ENCODE measurements around the gene UBR3.

UBR3 gene

GRCh38 chr2:169859423-169859822, 32.2 kb downstream of the UBR3 start:
- TF ChIP-seq NFIC (IDR thresholded peaks at IDR 0.05), result no peak
- TF ChIP-seq TAF1 (IDR thresholded peaks at IDR 0.05; ENCODE audit: low read depth), result no peak
- TF ChIP-seq MAX (IDR thresholded peaks at IDR 0.05), result no peak
- TF ChIP-seq TEAD4 (IDR thresholded peaks at IDR 0.05), result no peak
- TF ChIP-seq YY1 (IDR thresholded peaks at IDR 0.05; ENCODE audit: low read depth), result no peak
- TF ChIP-seq EGR1 (IDR thresholded peaks at IDR 0.05), result no peak
- TF ChIP-seq CREB1 (IDR thresholded peaks at IDR 0.05; ENCODE audit: low read depth), result no peak
- no peak for TF ChIP-seq CEBPB (IDR thresholded peaks at IDR 0.05)
- no peak for TF ChIP-seq FOXM1 (IDR thresholded peaks at IDR 0.05; ENCODE audit: borderline replicate concordance, low read depth)

- no peak for TF ChIP-seq TEAD4 (IDR thresholded peaks at IDR 0.05)
Measured at GRCh38 chr2:169860149-169860548, 32.9 kb downstream of the UBR3 start.

GRCh38 chr2:169862816-169863215, 35.6 kb downstream of the UBR3 start:
- TF ChIP-seq CREB1 (IDR thresholded peaks at IDR 0.05; ENCODE audit: low read depth), result no peak
- no peak for TF ChIP-seq TAF1 (IDR thresholded peaks at IDR 0.05; ENCODE audit: low read depth)
- no peak for TF ChIP-seq NFIC (IDR thresholded peaks at IDR 0.05)
- no peak for TF ChIP-seq USF1 (IDR thresholded peaks at IDR 0.05)
- no peak for TF ChIP-seq TCF12 (IDR thresholded peaks at IDR 0.05; ENCODE audit: low read depth)
- TF ChIP-seq YY1 (IDR thresholded peaks at IDR 0.05; ENCODE audit: low read depth), result no peak
- TF ChIP-seq ZBTB7A (IDR thresholded peaks at IDR 0.05; ENCODE audit: low read depth), result no peak
- TF ChIP-seq EGR1 (IDR thresholded peaks at IDR 0.05), result no peak
- no peak for TF ChIP-seq CEBPB (IDR thresholded peaks at IDR 0.05)
- no peak for TF ChIP-seq MAX (IDR thresholded peaks at IDR 0.05)
- TF ChIP-seq REST (IDR thresholded peaks at IDR 0.05; ENCODE audit: low read depth), result no peak
- no peak for TF ChIP-seq RAD21 (IDR thresholded peaks at IDR 0.05; ENCODE audit: low read depth)
- TF ChIP-seq FOXM1 (IDR thresholded peaks at IDR 0.05; ENCODE audit: borderline replicate concordance, low read depth), result no peak
- TF ChIP-seq EP300 (IDR thresholded peaks at IDR 0.05; ENCODE audit: borderline replicate concordance), result no peak
- no peak for TF ChIP-seq TEAD4 (IDR thresholded peaks at IDR 0.05)

GRCh38 chr2:169865492-169865891, 38.2 kb downstream of the UBR3 start:
- no peak for TF ChIP-seq REST (IDR thresholded peaks at IDR 0.05; ENCODE audit: low read depth)
- no peak for TF ChIP-seq NFIC (IDR thresholded peaks at IDR 0.05)
- TF ChIP-seq YY1 (IDR thresholded peaks at IDR 0.05; ENCODE audit: low read depth), result no peak
- TF ChIP-seq TEAD4 (IDR thresholded peaks at IDR 0.05), result no peak
- TF ChIP-seq TAF1 (IDR thresholded peaks at IDR 0.05; ENCODE audit: low read depth), result no peak
- TF ChIP-seq EP300 (IDR thresholded peaks at IDR 0.05; ENCODE audit: borderline replicate concordance), result no peak
- no peak for TF ChIP-seq CREB1 (IDR thresholded peaks at IDR 0.05; ENCODE audit: low read depth)
- no peak for TF ChIP-seq MAX (IDR thresholded peaks at IDR 0.05)
- no peak for TF ChIP-seq EGR1 (IDR thresholded peaks at IDR 0.05)

- TF ChIP-seq EGR1 (IDR thresholded peaks at IDR 0.05), result no peak
- no peak for TF ChIP-seq TAF1 (IDR thresholded peaks at IDR 0.05; ENCODE audit: low read depth)
- TF ChIP-seq TEAD4 (IDR thresholded peaks at IDR 0.05), result no peak
- TF ChIP-seq RAD21 (IDR thresholded peaks at IDR 0.05; ENCODE audit: low read depth), result no peak
- no peak for TF ChIP-seq USF1 (IDR thresholded peaks at IDR 0.05)
Measured at GRCh38 chr2:169867579-169867978, 40.3 kb downstream of the UBR3 start.

GRCh38 chr2:169868951-169869350, 41.7 kb downstream of the UBR3 start:
- TF ChIP-seq CREB1 (IDR thresholded peaks at IDR 0.05; ENCODE audit: low read depth) (no peak), REST (IDR thresholded peaks at IDR 0.05; ENCODE audit: low read depth) (no peak), CEBPB (IDR thresholded peaks at IDR 0.05) (no peak), YY1 (IDR thresholded peaks at IDR 0.05; ENCODE audit: low read depth) (no peak), NFIC (IDR thresholded peaks at IDR 0.05) (no peak), RAD21 (IDR thresholded peaks at IDR 0.05; ENCODE audit: low read depth) (no peak), FOXM1 (IDR thresholded peaks at IDR 0.05; ENCODE audit: borderline replicate concordance, low read depth) (no peak), TAF1 (IDR thresholded peaks at IDR 0.05; ENCODE audit: low read depth) (no peak), EP300 (IDR thresholded peaks at IDR 0.05; ENCODE audit: borderline replicate concordance) (no peak), ZBTB7A (IDR thresholded peaks at IDR 0.05; ENCODE audit: low read depth) (no peak), TEAD4 (IDR thresholded peaks at IDR 0.05) (no peak), TCF12 (IDR thresholded peaks at IDR 0.05; ENCODE audit: low read depth) (no peak), EGR1 (IDR thresholded peaks at IDR 0.05) (no peak), USF1 (IDR thresholded peaks at IDR 0.05) (no peak), MAX (IDR thresholded peaks at IDR 0.05) (no peak)
